Amygdala (tissue), 56 donors: Measurements from ENCODE around the gene CSF1R.
"Not testable (repeated sequence)": the region's sequence is repeated elsewhere in the genome, so short reads cannot be mapped to it uniquely, and the experiment has no call there.

ENCODE experiments used
- DNase-seq, 56 donors: peaks; one replicate each; lab custom pipeline; 2025; lab: John Stamatoyannopoulos, UW

The CSF1R gene

GRCh38 chr5:150035139-150035895 is 51.0 kb downstream of the CSF1R start:
- DNase-seq: no peak

DNA sequence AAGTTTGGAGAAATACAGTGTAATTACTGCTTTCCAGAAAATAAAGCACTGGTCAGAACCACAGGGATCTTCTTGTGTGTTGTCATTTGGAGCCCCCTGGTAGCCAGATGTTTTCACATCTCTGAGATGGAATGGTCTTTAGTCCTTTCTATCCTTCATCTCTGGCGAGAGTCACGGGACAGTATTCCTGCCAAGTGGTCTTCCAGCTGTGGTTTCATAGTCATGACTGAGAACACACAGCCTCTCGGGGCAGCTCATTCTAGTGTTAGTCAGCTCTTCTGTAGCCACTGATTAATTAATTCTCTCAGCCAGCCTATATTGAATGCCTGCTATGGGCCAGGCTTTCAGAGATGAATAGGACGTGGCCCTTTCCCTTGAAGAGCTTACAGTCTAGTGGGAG is 51.7 kb downstream of the CSF1R start:
- no peak for DNase-seq

DNA sequence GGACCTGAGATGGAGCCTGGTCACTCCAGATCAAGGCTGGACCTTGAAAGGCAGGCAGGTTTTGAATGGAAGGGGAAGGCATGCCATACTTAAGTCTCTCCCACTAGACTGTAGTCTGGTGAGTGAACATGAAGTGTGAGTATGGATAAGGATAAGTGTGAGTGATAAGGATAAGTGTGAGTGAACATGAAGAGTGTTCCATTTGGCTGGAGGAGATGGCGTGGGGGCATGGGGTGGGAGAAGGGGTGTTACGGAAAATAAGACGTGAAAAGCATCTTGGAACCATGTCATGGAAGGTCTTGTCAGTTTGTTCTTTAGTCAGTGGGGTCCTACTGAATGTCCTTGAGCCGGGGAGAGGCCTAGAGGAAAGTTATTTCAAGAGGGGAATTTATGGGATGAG is 53.0 kb downstream of the CSF1R start:
- DNase-seq: no peak

- DNase-seq: not testable (repeated sequence)
Observed at GRCh38 chr5:150028047-150028446, 58.3 kb downstream of the CSF1R start.

- no peak for DNase-seq
Observed at GRCh38 chr5:150026682-150027172, 59.6 kb downstream of the CSF1R start.

- peak in 1 of 56 donors; percentile 15 for DNase-seq
Observed at GRCh38 chr5:150024346-150024984, 61.9 kb downstream of the CSF1R start.

DNA sequence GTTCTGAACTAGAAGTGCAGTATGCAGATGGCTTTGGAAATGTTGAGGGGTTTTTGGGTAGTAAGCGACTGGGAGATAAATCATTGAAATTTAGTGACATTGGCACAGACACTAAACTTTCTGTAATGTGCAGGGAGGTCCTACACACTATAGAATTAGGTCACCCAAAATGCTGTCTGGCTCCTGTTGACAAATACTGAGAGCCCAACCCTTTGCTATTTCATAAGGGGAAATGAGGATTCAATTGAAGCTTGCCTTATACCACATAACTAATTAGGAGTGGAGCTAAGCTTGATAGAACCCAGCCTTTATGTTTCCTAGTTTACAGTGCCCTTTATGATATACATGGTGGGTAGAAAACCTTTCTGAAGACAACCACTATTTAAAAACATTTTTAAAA is 63.2 kb downstream of the CSF1R start:
- no peak for DNase-seq

GRCh38 chr5:150022681-150023080 is 63.7 kb downstream of the CSF1R start:
- no peak for DNase-seq

DNA sequence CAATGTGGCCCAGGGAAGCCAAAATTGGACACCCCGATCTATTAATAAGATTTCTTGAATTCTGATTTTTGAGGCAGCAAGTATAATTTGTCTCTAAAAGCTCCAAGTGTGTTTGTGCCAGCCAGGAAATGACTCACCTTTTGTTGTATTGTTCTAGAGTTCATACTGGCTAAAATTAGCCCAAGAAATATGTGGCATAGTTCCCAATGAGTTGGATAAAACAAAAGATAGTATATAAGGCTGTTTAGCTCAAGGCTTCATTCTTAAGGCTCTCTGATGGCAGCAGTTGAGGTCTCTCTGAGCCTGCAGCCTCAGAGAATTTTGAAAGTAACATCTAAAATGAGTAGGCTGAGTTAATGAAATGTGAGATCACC is 64.2 kb downstream of the CSF1R start:
- DNase-seq: peak in 1 of 56 donors; percentile 33

DNA sequence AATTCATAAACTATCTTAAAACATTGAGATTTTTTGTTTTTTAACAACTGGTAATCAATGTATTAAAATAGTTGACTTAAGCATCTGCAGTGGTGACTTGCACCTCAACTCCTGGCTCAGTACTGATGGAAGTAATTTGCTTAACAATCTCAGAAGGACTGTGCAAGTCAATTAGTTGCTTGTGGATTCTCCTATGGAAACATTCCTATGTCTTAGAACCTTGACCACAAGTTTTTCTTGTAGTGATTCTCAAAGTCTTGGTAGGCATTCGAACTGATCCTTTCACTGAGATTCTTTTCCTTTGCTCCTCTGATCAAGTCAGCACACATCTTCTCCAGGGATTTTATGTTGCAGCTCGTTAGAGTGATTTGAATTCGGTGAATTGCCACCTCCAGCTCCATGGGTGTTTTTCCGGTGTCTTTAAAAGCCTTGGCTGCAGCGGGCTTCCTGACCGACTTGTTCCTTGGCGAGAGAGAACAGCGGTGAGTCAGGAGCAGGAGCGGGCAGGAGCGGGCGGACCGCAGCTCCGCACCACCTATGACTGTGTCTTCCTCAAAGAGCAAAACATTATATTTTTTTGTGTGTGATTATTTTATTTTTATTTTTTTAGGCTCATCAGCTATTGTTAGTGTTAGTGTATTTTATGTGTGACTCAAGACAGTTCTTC is 64.7 kb downstream of the CSF1R start:
- DNase-seq: peak in 2 of 56 donors; percentile 5 to 33

GRCh38 chr5:150020249-150020648 is 66.1 kb downstream of the CSF1R start:
- no peak for DNase-seq

DNA sequence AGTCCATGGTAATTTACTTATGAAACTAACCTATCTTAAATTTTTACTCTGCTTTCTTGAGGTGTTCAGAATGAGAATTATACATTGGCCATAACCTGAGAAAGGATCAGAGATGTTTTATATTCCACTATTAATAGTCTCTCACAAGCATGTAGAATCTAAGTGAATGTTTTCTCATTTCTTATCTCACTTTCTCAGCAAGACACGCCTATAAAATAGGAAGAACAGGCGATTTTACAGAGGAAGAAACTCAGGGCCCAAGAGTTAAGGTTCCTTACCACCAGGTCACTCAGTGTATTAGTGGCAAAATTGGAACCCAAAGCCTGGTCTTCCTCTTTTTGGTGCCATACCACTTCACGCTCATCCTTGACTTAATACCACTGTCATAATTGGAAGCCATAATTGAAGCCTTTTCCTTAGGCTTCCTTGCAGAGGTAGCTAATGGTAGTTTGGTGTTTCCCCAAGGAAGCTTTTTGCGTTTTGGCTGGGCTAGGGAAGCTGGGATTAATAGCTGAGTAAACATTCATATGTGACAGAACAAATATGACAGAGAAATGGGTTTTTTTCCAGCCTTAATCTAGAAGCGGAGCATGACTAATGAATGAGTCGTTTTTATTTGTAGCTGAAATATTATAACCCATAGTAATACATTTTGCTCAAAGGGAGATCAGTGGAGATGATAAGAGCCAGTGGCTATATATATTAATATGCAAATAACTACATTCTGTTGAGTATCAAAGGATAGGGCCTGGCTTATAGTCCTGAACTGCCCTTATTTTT is 68.9 kb downstream of the CSF1R start:
- DNase-seq: no peak

DNA sequence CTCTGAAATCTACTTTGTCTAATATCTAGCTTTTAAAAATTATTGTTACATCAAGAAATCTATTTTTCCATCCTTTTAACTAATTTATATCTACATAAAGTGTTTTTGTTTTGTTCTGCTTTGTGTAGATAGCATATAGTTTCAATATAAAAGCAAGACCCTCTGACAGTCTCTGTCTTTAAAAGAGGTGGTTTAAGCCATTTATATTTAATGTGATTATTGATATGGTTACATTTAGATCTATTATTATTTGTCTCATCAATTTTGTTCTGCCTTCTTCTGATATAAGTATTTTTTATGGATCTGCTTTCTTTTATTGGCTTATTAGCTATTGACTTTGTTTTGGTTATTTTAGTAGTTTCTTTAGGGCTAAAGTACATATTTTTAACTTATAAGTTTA is 69.8 kb downstream of the CSF1R start:
- DNase-seq: no peak

DNA sequence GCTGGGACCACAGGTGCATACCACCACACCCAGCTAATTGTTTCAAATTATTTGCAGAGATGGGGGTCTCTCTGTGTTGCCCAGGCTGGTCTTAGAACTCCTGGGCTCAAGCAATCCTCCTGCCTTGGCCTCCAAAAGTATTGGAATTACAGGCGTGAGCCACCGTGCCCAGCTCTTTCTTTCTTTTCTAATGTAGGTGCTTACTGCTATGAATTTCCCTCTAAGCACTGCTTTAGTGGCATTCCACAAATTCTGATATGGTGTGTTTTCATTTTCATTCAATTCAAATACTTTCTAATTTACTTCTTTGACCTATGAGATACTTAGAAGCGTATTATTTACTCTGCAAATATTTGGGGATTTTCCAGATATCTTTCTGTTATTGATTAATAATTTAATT is 70.9 kb downstream of the CSF1R start:
- no peak for DNase-seq

GRCh38 chr5:150014456-150014855 is 71.9 kb downstream of the CSF1R start:
- no peak for DNase-seq

GRCh38 chr5:150013931-150014330 is 72.4 kb downstream of the CSF1R start:
- no peak for DNase-seq

DNA sequence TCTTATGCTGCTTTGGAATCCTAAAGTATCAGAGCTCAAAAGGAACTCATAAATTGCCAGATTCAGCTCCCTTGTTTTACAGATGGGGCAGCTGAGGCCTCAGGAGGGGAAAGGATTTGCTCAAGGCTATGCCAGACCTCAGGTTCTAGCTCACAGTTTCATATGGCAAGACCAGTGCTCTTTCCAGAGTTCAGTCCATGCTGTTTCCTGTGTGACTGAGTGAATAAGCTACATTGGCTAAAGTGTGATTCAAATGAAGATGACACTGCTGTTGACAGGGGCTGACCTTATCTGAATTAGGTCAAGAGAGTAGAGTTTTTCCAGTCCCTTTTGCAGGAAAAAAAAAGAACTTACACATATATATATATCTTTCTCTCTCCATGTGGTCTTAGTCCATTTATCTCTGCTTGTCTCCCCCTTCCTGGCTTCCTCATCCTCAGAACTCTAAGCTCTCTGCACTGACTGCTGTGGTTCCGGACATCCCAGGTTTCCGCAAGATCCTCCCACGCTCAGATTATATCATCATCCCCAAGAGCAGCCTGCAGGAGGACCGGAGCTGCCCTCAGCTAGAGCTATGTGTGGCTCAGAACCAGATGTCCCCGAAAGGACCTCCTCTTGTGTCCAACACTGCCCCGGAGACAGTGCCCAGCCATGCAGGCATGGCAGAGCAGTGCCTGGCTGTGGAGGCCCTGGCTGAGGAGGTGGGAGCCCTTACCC is 76.5 kb downstream of the CSF1R start:
- no peak for DNase-seq

DNA sequence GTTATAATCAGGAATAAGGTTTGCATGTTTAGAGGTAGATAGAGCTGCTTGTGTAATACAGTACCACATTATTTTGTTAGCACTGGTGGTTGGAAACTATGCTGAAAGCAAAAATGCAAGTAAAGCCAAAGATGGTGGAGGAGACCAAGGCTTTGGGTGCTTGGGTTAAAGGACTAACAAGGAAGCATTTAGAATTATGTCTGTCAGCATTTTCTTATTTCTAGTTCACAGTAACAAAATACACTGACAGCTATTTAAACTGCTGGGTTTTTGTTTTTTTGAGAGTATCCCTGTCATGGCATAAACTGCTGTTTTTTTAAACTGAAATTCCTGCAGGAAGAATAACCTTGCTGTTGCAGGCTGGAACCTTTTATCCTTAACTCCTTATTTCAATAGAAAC is 79.3 kb downstream of the CSF1R start:
- DNase-seq: no peak

DNA sequence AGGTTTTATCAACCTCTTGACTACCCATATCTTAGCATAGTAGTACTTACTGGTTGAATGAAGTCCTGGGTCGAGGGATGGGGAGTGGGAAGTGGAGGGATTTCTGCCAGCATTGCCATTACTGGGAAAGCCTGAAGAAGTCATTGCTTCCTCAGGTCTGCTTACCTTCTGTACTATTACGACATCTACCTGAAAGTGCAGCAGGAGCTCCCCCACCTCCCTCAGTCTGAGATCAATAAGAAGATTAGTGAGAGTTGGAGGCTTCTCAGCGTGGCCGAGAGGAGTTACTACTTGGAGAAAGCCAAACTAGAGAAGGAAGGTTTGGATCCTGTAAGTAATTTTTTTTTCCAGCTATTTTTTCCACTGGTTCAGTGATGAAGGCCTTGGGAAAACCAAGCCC is 80.0 kb downstream of the CSF1R start:
- DNase-seq: no peak
